Measurements from ENCODE around the gene FOXE1. TPM values are rescaled to one million over a fixed set of nuclear protein-coding genes. Genes with fewer than 3 reads are reported as not detected.

The FOXE1 gene
- total and polyA plus RNA-seq, 2 donors = 0.24 to 4.4 TPM

DNA sequence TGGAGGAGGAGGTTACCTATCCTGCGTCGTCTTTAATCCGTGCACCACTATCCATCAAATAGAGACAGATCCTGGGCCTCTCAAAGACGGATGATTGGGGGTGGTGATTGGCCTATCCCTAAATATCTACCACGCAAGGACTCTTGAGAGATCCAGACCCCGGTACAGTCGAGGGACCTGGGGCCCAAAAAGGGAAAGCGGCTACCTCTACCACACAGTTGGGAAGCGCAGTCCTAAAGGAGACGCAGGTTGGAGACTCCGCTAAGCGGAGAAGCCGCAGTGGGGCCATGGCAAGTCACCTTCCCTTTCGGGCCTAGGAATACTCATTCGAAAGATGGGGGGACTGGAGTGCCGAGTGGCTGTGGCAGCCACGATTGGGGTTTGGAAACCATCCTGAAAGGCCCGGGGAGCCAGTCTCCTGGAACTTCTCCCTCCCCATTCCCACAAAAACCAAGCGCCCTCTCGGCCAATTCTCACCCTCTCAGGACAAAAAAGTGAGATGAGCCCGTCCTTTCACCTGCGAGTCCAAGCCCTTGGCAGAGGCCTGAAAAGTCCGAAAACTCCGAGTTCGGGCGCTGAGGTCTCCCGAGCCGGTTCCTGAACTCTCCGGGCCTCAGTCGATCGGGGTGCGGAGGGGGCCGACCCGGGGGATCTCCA, 499 bp upstream of the FOXE1 start:
- Histone ChIP-seq H3K4me3 (ENCODE audit: low read length in 2 of 2) (peak overlapping the region in 1 of 2 donors; percentile 53), H3K27me3 (ENCODE audit: control insufficient read depth in 2 of 2, insufficient read depth in 1 of 2, low read length in 1 of 2) (peaks cover 93 to 100% of the 10 kb centered on the region in 2 donors), H3K4me1 (ENCODE audit: control insufficient read depth in 2 of 2, insufficient read depth in 2 of 2, low read length in 2 of 2) (peaks cover 7 to 8% of the 10 kb centered on the region in 2 donors), H3K27ac (ENCODE audit: low read depth in 1 of 2, low read length in 1 of 2) (no peak overlapping the region), H3K36me3 (ENCODE audit: control insufficient read depth in 2 of 2, insufficient read depth in 2 of 2, low read length in 1 of 2) (no peaks in the 10 kb centered on the region), H3K9me3 (ENCODE audit: control insufficient read depth in 2 of 2, insufficient read depth in 1 of 2, low read length in 1 of 2) (peaks cover 0 to 2% of the 10 kb centered on the region in 2 donors)
- DNase-seq (ENCODE audit: low read depth in 6 of 9, low spot score in 9 of 9) = no peak
- 6% methylated on average over 34 of the region's 34 CpGs for WGBS

DNA sequence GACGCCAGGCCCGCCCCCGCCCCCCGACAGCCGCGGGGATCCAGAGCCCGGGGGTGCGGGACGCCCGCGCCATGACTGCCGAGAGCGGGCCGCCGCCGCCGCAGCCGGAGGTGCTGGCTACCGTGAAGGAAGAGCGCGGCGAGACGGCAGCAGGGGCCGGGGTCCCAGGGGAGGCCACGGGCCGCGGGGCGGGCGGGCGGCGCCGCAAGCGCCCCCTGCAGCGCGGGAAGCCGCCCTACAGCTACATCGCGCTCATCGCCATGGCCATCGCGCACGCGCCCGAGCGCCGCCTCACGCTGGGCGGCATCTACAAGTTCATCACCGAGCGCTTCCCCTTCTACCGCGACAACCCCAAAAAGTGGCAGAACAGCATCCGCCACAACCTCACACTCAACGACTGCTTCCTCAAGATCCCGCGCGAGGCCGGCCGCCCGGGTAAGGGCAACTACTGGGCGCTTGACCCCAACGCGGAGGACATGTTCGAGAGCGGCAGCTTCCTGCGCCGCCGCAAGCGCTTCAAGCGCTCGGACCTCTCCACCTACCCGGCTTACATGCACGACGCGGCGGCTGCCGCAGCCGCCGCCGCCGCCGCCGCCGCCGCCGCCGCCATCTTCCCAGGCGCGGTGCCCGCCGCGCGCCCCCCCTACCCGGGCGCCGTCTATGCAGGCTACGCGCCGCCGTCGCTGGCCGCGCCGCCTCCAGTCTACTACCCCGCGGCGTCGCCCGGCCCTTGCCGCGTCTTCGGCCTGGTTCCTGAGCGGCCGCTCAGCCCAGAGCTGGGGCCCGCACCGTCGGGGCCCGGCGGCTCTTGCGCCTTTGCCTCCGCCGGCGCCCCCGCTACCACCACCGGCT, 1.0 kb downstream of the FOXE1 start:
- Histone ChIP-seq H3K27me3 (ENCODE audit: control insufficient read depth in 2 of 2, insufficient read depth in 1 of 2, low read length in 1 of 2) (peaks cover 87 to 100% of the 10 kb centered on the region in 2 donors), H3K27ac (ENCODE audit: low read depth in 1 of 2, low read length in 1 of 2) (peak overlapping the region in 1 of 2 donors; percentile 60)

DNA sequence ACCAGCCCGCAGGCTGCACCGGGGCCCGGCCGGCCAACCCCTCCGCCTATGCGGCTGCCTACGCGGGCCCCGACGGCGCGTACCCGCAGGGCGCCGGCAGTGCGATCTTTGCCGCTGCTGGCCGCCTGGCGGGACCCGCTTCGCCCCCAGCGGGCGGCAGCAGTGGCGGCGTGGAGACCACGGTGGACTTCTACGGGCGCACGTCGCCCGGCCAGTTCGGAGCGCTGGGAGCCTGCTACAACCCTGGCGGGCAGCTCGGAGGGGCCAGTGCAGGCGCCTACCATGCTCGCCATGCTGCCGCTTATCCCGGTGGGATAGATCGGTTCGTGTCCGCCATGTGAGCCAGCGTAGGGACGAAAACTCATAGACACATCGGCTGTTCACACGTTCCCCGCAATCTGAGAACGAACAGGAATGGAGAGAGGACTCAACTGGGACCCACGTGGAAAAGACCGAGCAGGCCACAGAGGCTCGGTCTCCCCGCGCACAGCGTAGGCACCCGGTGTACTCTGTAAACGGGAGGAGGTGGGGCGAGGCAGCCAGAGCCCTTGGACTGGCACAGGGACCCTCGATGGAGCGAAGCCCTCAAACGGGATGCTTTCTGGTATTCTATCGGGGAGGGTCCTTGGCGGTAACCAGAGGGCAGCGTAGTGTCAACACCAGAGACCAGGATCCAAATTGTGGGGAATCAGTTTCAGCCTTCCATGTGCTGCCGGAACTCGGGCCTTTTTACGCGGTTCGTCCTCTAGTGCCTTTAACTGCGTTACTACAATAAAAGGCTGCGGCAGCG, 1.9 kb downstream of the FOXE1 start:
- H3K9me3 ChIP-seq (ENCODE audit: control insufficient read depth in 2 of 2, insufficient read depth in 1 of 2, low read length in 1 of 2) = peaks cover 2 to 9% of the 10 kb centered on the region in 2 donors
- WGBS = 16% methylated on average over 71 of the region's 71 CpGs
- H3K4me3 ChIP-seq (ENCODE audit: low read length in 2 of 2) = peak overlapping the region in 1 of 2 donors; percentile 53
- peaks cover 86 to 100% of the 10 kb centered on the region in 2 donors for H3K27me3 ChIP-seq (ENCODE audit: control insufficient read depth in 2 of 2, insufficient read depth in 1 of 2, low read length in 1 of 2)
- no peaks in the 10 kb centered on the region for H3K36me3 ChIP-seq (ENCODE audit: control insufficient read depth in 2 of 2, insufficient read depth in 2 of 2, low read length in 1 of 2)
- H3K27ac ChIP-seq (ENCODE audit: low read depth in 1 of 2, low read length in 1 of 2) = no peak overlapping the region
- no peak for DNase-seq (ENCODE audit: low read depth in 6 of 9, low spot score in 9 of 9)
- H3K4me1 ChIP-seq (ENCODE audit: control insufficient read depth in 2 of 2, insufficient read depth in 2 of 2, low read length in 2 of 2) = peaks cover 0 to 8% of the 10 kb centered on the region in 2 donors

More for the DNA sequence above, 1.0 kb downstream of the FOXE1 start:
- Histone ChIP-seq H3K9me3 (ENCODE audit: control insufficient read depth in 2 of 2, insufficient read depth in 1 of 2, low read length in 1 of 2) (peaks cover 2 to 3% of the 10 kb centered on the region in 2 donors), H3K4me1 (ENCODE audit: control insufficient read depth in 2 of 2, insufficient read depth in 2 of 2, low read length in 2 of 2) (peaks cover 1 to 8% of the 10 kb centered on the region in 2 donors), H3K4me3 (ENCODE audit: low read length in 2 of 2) (peak overlapping the region in 1 of 2 donors; percentile 53), H3K36me3 (ENCODE audit: control insufficient read depth in 2 of 2, insufficient read depth in 2 of 2, low read length in 1 of 2) (no peaks in the 10 kb centered on the region)
- peak in 7 of 9 donors; percentile 18 to 61 (median 29) for DNase-seq (ENCODE audit: low read depth in 6 of 9, low spot score in 9 of 9)
- WGBS = 4% methylated on average over 125 of the region's 125 CpGs

DNA sequence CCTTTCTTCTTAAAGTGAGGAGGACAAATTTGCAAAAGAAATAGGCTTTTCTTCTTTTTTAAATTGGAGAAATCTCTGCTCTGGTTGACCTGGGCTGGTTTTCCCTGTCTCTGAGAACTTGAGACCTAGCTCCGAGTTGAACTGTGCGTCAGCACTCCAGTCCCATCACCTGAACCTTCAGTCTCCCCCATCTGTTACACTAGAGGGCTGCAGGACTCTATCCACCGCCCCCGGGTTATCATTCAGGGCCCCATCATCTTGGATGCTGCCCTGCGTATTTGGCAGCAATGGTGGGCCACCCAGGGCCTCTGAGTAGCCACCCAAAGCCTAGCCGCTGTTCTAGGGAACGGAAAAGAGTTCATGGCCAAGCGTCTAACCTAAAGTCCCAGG, 2.5 kb downstream of the FOXE1 start:
- peaks cover 88 to 100% of the 10 kb centered on the region in 2 donors for H3K27me3 ChIP-seq (ENCODE audit: control insufficient read depth in 2 of 2, insufficient read depth in 1 of 2, low read length in 1 of 2)
- WGBS = 22% methylated on average over 8 of the region's 8 CpGs
- peaks cover 0 to 8% of the 10 kb centered on the region in 2 donors for H3K4me1 ChIP-seq (ENCODE audit: control insufficient read depth in 2 of 2, insufficient read depth in 2 of 2, low read length in 2 of 2)
- H3K27ac ChIP-seq (ENCODE audit: low read depth in 1 of 2, low read length in 1 of 2) = no peak overlapping the region
- DNase-seq (ENCODE audit: low read depth in 6 of 9, low spot score in 9 of 9) = no peak
- no peak overlapping the region for H3K4me3 ChIP-seq (ENCODE audit: low read length in 2 of 2)
- no peaks in the 10 kb centered on the region for H3K36me3 ChIP-seq (ENCODE audit: control insufficient read depth in 2 of 2, insufficient read depth in 2 of 2, low read length in 1 of 2)
- peaks cover 2 to 9% of the 10 kb centered on the region in 2 donors for H3K9me3 ChIP-seq (ENCODE audit: control insufficient read depth in 2 of 2, insufficient read depth in 1 of 2, low read length in 1 of 2)

DNA sequence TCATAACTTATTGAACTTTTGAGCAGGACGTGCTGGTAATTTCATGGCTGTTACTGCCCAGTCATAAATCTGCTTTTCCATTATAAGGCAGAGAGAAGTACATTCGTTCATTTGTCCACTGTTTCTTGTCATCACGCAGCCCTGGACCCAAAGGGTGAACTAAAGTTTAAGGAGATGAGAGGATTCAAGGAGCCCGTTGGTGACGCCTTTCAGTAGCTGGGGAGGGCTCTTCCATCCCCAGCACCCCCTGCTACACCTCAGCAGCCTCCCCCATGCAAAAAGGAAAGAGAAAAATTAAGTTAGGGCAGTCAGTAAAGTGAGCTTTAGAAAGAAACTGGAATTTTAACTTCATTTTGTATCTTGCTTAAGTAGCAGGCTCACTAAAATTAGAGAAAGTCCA, 2.9 kb downstream of the FOXE1 start:
- DNase-seq (ENCODE audit: low read depth in 6 of 9, low spot score in 9 of 9) = no peak
- Histone ChIP-seq H3K4me1 (ENCODE audit: control insufficient read depth in 2 of 2, insufficient read depth in 2 of 2, low read length in 2 of 2) (peaks cover 0 to 8% of the 10 kb centered on the region in 2 donors), H3K27me3 (ENCODE audit: control insufficient read depth in 2 of 2, insufficient read depth in 1 of 2, low read length in 1 of 2) (peaks cover 86 to 100% of the 10 kb centered on the region in 2 donors), H3K9me3 (ENCODE audit: control insufficient read depth in 2 of 2, insufficient read depth in 1 of 2, low read length in 1 of 2) (peaks cover 2 to 9% of the 10 kb centered on the region in 2 donors), H3K36me3 (ENCODE audit: control insufficient read depth in 2 of 2, insufficient read depth in 2 of 2, low read length in 1 of 2) (no peaks in the 10 kb centered on the region), H3K27ac (ENCODE audit: low read depth in 1 of 2, low read length in 1 of 2) (no peak overlapping the region), H3K4me3 (ENCODE audit: low read length in 2 of 2) (no peak overlapping the region)
- WGBS = 23% methylated on average over 5 of the region's 5 CpGs

DNA sequence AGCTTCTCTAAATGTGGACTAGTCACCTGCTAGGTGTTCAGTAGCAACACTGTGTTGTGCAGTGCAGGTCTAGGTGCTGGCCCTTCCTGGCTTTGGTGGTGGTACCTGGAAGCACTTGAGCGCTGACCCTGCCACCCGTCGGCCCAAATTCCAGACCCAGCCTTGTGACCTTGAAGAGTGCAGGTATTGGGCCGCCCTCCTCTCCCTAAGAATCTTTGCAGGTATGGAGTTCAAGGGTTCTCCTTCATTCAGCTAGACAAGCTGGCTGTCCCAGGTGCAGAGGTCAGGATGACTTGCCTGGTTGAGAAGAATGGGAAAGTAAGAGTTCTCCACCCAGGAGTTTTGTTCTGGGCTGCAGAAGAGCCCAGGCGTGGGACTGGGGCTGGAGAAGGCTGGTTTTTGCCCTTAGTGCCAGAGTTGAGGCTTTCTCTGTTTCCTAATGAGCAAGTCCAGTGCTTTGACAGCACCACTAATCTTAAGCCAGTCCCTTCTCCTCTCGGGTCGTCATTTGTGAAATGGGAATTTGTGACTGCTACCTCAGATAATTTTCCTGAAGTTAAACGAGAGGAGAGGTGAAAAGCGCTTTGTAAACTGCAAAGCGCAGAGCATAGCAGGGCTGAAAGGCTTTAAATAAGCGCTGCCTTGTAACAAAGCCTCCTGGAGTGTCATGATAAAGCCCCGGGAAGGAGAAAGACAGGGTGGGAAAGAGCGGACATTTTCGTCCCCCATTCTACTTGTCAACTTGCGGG, 4.0 kb downstream of the FOXE1 start:
- H3K4me1 ChIP-seq (ENCODE audit: control insufficient read depth in 2 of 2, insufficient read depth in 2 of 2, low read length in 2 of 2) = peaks cover 0 to 8% of the 10 kb centered on the region in 2 donors
- H3K27me3 ChIP-seq (ENCODE audit: control insufficient read depth in 2 of 2, insufficient read depth in 1 of 2, low read length in 1 of 2) = peaks cover 76 to 98% of the 10 kb centered on the region in 2 donors
- no peak for DNase-seq (ENCODE audit: low read depth in 6 of 9, low spot score in 9 of 9)
- no peak overlapping the region for H3K4me3 ChIP-seq (ENCODE audit: low read length in 2 of 2)
- H3K36me3 ChIP-seq (ENCODE audit: control insufficient read depth in 2 of 2, insufficient read depth in 2 of 2, low read length in 1 of 2) = no peaks in the 10 kb centered on the region
- WGBS = 16% methylated on average over 15 of the region's 15 CpGs
- no peak overlapping the region for H3K27ac ChIP-seq (ENCODE audit: low read depth in 1 of 2, low read length in 1 of 2)
- peaks cover 2 to 9% of the 10 kb centered on the region in 2 donors for H3K9me3 ChIP-seq (ENCODE audit: control insufficient read depth in 2 of 2, insufficient read depth in 1 of 2, low read length in 1 of 2)

DNA sequence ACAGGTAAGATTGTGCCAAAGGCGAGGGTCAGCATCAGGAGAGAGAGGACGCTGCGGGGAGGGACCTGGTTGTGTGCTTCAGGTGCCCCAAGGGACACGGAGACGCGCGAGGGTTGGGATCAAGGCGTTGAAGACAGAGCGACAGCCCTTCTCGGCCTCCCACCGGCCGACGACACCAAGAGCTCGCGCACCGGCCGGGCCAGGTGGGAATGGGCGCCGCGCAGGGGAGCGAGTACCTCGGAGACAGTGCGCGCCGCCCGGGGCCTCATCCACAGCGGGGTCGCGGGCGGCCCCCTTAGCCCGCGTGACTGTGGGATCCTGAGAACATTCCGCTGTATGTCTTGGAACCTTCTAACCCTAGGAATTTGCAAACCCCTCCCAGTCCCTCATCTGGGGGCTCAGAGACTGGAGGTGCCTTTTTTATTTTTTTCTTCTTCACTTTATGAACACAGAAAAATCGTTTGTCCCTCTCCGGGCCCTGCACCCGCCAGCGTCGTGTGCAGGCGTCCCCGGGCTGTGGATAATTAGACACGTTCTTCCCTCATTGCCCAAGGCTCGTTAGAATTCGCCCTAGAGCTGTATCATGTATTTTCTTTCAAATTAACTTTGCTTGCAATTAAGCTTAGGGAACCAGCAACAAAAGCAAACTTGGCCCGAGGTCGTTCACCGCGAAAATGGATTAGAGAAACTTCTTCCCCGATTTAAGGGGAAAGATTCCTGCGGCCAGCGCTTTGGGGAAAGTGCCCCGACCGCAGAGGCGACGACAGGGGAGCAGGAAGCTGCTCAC, 4.8 kb downstream of the FOXE1 start:
- Histone ChIP-seq H3K4me3 (ENCODE audit: low read length in 2 of 2) (no peak overlapping the region), H3K4me1 (ENCODE audit: control insufficient read depth in 2 of 2, insufficient read depth in 2 of 2, low read length in 2 of 2) (peaks cover 1 to 8% of the 10 kb centered on the region in 2 donors), H3K36me3 (ENCODE audit: control insufficient read depth in 2 of 2, insufficient read depth in 2 of 2, low read length in 1 of 2) (no peaks in the 10 kb centered on the region), H3K27me3 (ENCODE audit: control insufficient read depth in 2 of 2, insufficient read depth in 1 of 2, low read length in 1 of 2) (peaks cover 68 to 97% of the 10 kb centered on the region in 2 donors), H3K27ac (ENCODE audit: low read depth in 1 of 2, low read length in 1 of 2) (no peak overlapping the region), H3K9me3 (ENCODE audit: control insufficient read depth in 2 of 2, insufficient read depth in 1 of 2, low read length in 1 of 2) (peaks cover 2 to 9% of the 10 kb centered on the region in 2 donors)
- DNase-seq (ENCODE audit: low read depth in 6 of 9, low spot score in 9 of 9) = no peak
- WGBS = 5% methylated on average over 54 of the region's 54 CpGs

DNA sequence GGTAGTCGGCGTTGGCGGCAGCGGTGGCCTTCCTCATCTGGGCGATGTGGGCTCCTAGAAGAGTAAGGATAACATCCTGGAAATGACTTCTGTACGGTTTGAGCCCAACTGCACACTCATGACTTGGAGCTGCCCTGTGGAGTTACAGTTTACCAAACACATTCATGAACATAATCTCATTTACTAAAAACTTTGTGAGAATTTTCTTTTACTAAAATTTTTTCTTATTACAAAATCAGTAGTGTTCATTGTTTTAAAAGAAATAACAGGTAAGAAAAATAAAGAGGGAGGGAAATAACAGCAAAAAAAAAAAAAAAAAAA, 5.3 kb downstream of the FOXE1 start:
- no peaks in the 10 kb centered on the region for H3K36me3 ChIP-seq (ENCODE audit: control insufficient read depth in 2 of 2, insufficient read depth in 2 of 2, low read length in 1 of 2)
- peaks cover 62 to 97% of the 10 kb centered on the region in 2 donors for H3K27me3 ChIP-seq (ENCODE audit: control insufficient read depth in 2 of 2, insufficient read depth in 1 of 2, low read length in 1 of 2)
- peaks cover 3 to 8% of the 10 kb centered on the region in 2 donors for H3K4me1 ChIP-seq (ENCODE audit: control insufficient read depth in 2 of 2, insufficient read depth in 2 of 2, low read length in 2 of 2)
- no peak overlapping the region for H3K27ac ChIP-seq (ENCODE audit: low read depth in 1 of 2, low read length in 1 of 2)
- no peak overlapping the region for H3K4me3 ChIP-seq (ENCODE audit: low read length in 2 of 2)
- 4% methylated on average over 6 of the region's 6 CpGs for WGBS
- H3K9me3 ChIP-seq (ENCODE audit: control insufficient read depth in 2 of 2, insufficient read depth in 1 of 2, low read length in 1 of 2) = peaks cover 1 to 9% of the 10 kb centered on the region in 2 donors
- DNase-seq (ENCODE audit: low read depth in 6 of 9, low spot score in 9 of 9) = no peak

Data from thymus (tissue), 11 donors.